Activated naive CD8-positive, alpha-beta T cell treated with anti-CD3 and anti-CD28 coated beads for 36 hours (primary cell): ENCODE data around the gene RPL39. TPM values are rescaled to one million over a fixed set of nuclear protein-coding genes. Genes with fewer than 3 reads are reported as not detected.
"Not testable (repeated sequence)": the region's sequence is repeated elsewhere in the genome, so short reads cannot be mapped to it uniquely, and the experiment has no call there.

ENCODE experiments used
- DNase-seq: peaks from one replicate; pipeline ENCODE4 v3.0.0; 2021
- H3K27ac Mint-ChIP-seq: one replicate; pipeline ENCODE4 v1.8.0; 2022; ENCODE audit warnings: mild to moderate bottlenecking, moderate library complexity, mixed read lengths
- H3K27me3 Mint-ChIP-seq: one replicate; pipeline ENCODE4 v1.8.0; 2022; ENCODE audit warnings: mild to moderate bottlenecking, mixed read lengths
- H3K36me3 Mint-ChIP-seq: one replicate; pipeline ENCODE4 v1.8.0; 2021; ENCODE audit warnings: mild to moderate bottlenecking, mixed read lengths
- H3K4me1 Mint-ChIP-seq: one replicate; pipeline ENCODE4 v1.8.0; 2021; ENCODE audit warnings: mixed read lengths
- H3K4me3 Mint-ChIP-seq: one replicate; pipeline ENCODE4 v1.8.0; 2022; ENCODE audit warnings: mild to moderate bottlenecking, moderate library complexity, mixed read lengths
- H3K9me3 Mint-ChIP-seq: one replicate; pipeline ENCODE4 v1.8.0; 2022; ENCODE audit warnings: mixed read lengths
- total RNA-seq, 2 experiments: library from RNA; stranded (reverse); gene quantifications; one replicate each; pipeline ENCODE4 v1.2.3, GENCODE V29; 2021

RPL39 gene
- total RNA-seq, 2 experiments from 2014 or later = 2,459 to 2,591 TPM

GRCh38 chrX:119783026-119783425 lies 8.4 kb downstream of the RPL39 start:
- Mint-ChIP-seq H3K27me3 (no peaks in the 10 kb centered on the region), H3K36me3 (peaks cover 29% of the 10 kb centered on the region), H3K9me3 (no peaks in the 10 kb centered on the region), H3K27ac (peak overlapping the region; percentile 66), H3K4me3 (no peak overlapping the region), H3K4me1 (peaks cover 19% of the 10 kb centered on the region)
- no peak for DNase-seq

- no peak for DNase-seq
- Mint-ChIP-seq H3K36me3 (peaks cover 6% of the 10 kb centered on the region), H3K9me3 (no peaks in the 10 kb centered on the region), H3K4me3 (no peak overlapping the region), H3K4me1 (peaks cover 4% of the 10 kb centered on the region), H3K27ac (no peak overlapping the region), H3K27me3 (no peaks in the 10 kb centered on the region)
Measured at GRCh38 chrX:119778829-119779228, 12.6 kb downstream of the RPL39 start.

- Mint-ChIP-seq H3K27ac (no peak overlapping the region), H3K4me1 (peaks cover under 1% of the 10 kb centered on the region), H3K27me3 (no peaks in the 10 kb centered on the region), H3K4me3 (no peak overlapping the region), H3K9me3 (no peaks in the 10 kb centered on the region), H3K36me3 (peaks cover 2% of the 10 kb centered on the region)
- no peak for DNase-seq
Measured at GRCh38 chrX:119775517-119776238, 15.8 kb downstream of the RPL39 start.

GRCh38 chrX:119769388-119769787 lies 22.0 kb downstream of the RPL39 start:
- H3K27me3 Mint-ChIP-seq, H3K27ac Mint-ChIP-seq, H3K36me3 Mint-ChIP-seq, DNase-seq, H3K4me1 Mint-ChIP-seq, H3K9me3 Mint-ChIP-seq, H3K4me3 Mint-ChIP-seq: not testable (repeated sequence)

- not testable (repeated sequence) for H3K36me3 Mint-ChIP-seq, DNase-seq, H3K9me3 Mint-ChIP-seq, H3K27ac Mint-ChIP-seq, H3K27me3 Mint-ChIP-seq, H3K4me1 Mint-ChIP-seq, H3K4me3 Mint-ChIP-seq
Measured at GRCh38 chrX:119768436-119768835, 23.0 kb downstream of the RPL39 start.

- no peak overlapping the region for H3K4me3 Mint-ChIP-seq
- H3K27ac Mint-ChIP-seq = no peak overlapping the region
- no peaks in the 10 kb centered on the region for H3K27me3 Mint-ChIP-seq
- H3K4me1 Mint-ChIP-seq = peaks cover 11% of the 10 kb centered on the region
- H3K9me3 Mint-ChIP-seq = no peaks in the 10 kb centered on the region
- DNase-seq = no peak
- no peaks in the 10 kb centered on the region for H3K36me3 Mint-ChIP-seq
Measured at GRCh38 chrX:119763836-119764387, 27.5 kb downstream of the RPL39 start.

- Mint-ChIP-seq H3K27ac (peak overlapping the region; percentile 16), H3K4me1 (peaks cover 11% of the 10 kb centered on the region), H3K36me3 (no peaks in the 10 kb centered on the region), H3K27me3 (no peaks in the 10 kb centered on the region), H3K9me3 (no peaks in the 10 kb centered on the region), H3K4me3 (no peak overlapping the region)
- DNase-seq = no peak
Measured at GRCh38 chrX:119763181-119763580, 28.2 kb downstream of the RPL39 start.

GRCh38 chrX:119762718-119763117 lies 28.7 kb downstream of the RPL39 start:
- no peaks in the 10 kb centered on the region for H3K9me3 Mint-ChIP-seq
- no peak overlapping the region for H3K4me3 Mint-ChIP-seq
- H3K27me3 Mint-ChIP-seq = no peaks in the 10 kb centered on the region
- no peaks in the 10 kb centered on the region for H3K36me3 Mint-ChIP-seq
- no peak overlapping the region for H3K27ac Mint-ChIP-seq
- H3K4me1 Mint-ChIP-seq = peaks cover 12% of the 10 kb centered on the region
- no peak for DNase-seq

GRCh38 chrX:119760026-119760877 lies 31.2 kb downstream of the RPL39 start:
- no peak overlapping the region for H3K27ac Mint-ChIP-seq
- no peak for DNase-seq
- H3K4me1 Mint-ChIP-seq = peaks cover 36% of the 10 kb centered on the region
- no peaks in the 10 kb centered on the region for H3K27me3 Mint-ChIP-seq
- H3K4me3 Mint-ChIP-seq = no peak overlapping the region
- no peaks in the 10 kb centered on the region for H3K36me3 Mint-ChIP-seq
- no peaks in the 10 kb centered on the region for H3K9me3 Mint-ChIP-seq

GRCh38 chrX:119759248-119759766 lies 32.1 kb downstream of the RPL39 start:
- Mint-ChIP-seq H3K9me3 (no peaks in the 10 kb centered on the region), H3K4me3 (no peak overlapping the region), H3K4me1 (peaks cover 41% of the 10 kb centered on the region), H3K36me3 (no peaks in the 10 kb centered on the region), H3K27me3 (no peaks in the 10 kb centered on the region), H3K27ac (no peak overlapping the region)
- no peak for DNase-seq

- Mint-ChIP-seq H3K4me3 (peak overlapping the region; percentile 48), H3K4me1 (peaks cover 45% of the 10 kb centered on the region), H3K27me3 (no peaks in the 10 kb centered on the region)
Measured at GRCh38 chrX:119758731-119759247, 32.6 kb downstream of the RPL39 start.

GRCh38 chrX:119757979-119758730 lies 33.3 kb downstream of the RPL39 start, which contains the start of gene SOWAHD:
TSS of gene SOWAHD (plus strand) at chrX:119758588. CDS start at chrX:119758668, 80 bp downstream.
- Mint-ChIP-seq H3K27me3 (no peaks in the 10 kb centered on the region), H3K9me3 (no peaks in the 10 kb centered on the region), H3K4me1 (peaks cover 44% of the 10 kb centered on the region), H3K4me3 (peak within 1 kb of the TSS; percentile 65), H3K36me3 (no peaks in the 10 kb centered on the region), H3K27ac (peak within 1 kb of the TSS; percentile 96)
- peak; percentile 38 for DNase-seq

More at GRCh38 chrX:119758731-119759247, 32.6 kb downstream of the RPL39 start:
- H3K9me3 Mint-ChIP-seq = no peaks in the 10 kb centered on the region
- no peak overlapping the region for H3K27ac Mint-ChIP-seq
- peak; percentile 41 for DNase-seq
- no peaks in the 10 kb centered on the region for H3K36me3 Mint-ChIP-seq

- no peaks in the 10 kb centered on the region for H3K9me3 Mint-ChIP-seq
- H3K4me1 Mint-ChIP-seq = peaks cover 44% of the 10 kb centered on the region
- peak overlapping the region; percentile 96 for H3K27ac Mint-ChIP-seq
- DNase-seq = no peak
- H3K27me3 Mint-ChIP-seq = no peaks in the 10 kb centered on the region
- H3K36me3 Mint-ChIP-seq = no peaks in the 10 kb centered on the region
- H3K4me3 Mint-ChIP-seq = peak overlapping the region; percentile 65
Measured at GRCh38 chrX:119757646-119757978, 33.8 kb downstream of the RPL39 start.

- no peaks in the 10 kb centered on the region for H3K9me3 Mint-ChIP-seq
- peaks cover 43% of the 10 kb centered on the region for H3K4me1 Mint-ChIP-seq
- H3K4me3 Mint-ChIP-seq = peak overlapping the region; percentile 72
- H3K27me3 Mint-ChIP-seq = no peaks in the 10 kb centered on the region
- H3K27ac Mint-ChIP-seq = peak overlapping the region; percentile 96
- H3K36me3 Mint-ChIP-seq = no peaks in the 10 kb centered on the region
- DNase-seq = no peak
Measured at GRCh38 chrX:119756926-119757635, 34.3 kb downstream of the RPL39 start.
